Heart right ventricle (tissue), 16 donors: ENCODE data around the gene SVOPL. TPM values are rescaled to one million over a fixed set of nuclear protein-coding genes. Genes with fewer than 3 reads are reported as not detected.

Experiments used
- ATAC-seq, 8 donors: fragments of 200-7000 bp; cut with Tn5 transposase; one replicate each; pipeline ENCODE4 v1.9.1; 2020; ENCODE audit warnings: mild to moderate bottlenecking in 8 of 8, moderate library complexity in 8 of 8, moderate number of reproducible peaks in 1 of 8
- DNase-seq, 2 donors: peaks; one replicate each; pipeline ENCODE4 v3.0.0-alpha.2; 2020
- H3K27ac ChIP-seq, 10 donors: fragments of 200-600 bp; sonication (generic) in 2 of 10; one replicate each; pipeline versions ENCODE4 v1.5.0 to v1.8.0; 2020 to 2022; ENCODE audit warnings: mild to moderate bottlenecking in 3 of 10
- H3K27me3 ChIP-seq, 7 donors: fragments of 200-600 bp; one replicate each; pipeline ENCODE4 v1.8.0; 2021 to 2022; ENCODE audit warnings: mild to moderate bottlenecking in 2 of 7
- H3K36me3 ChIP-seq, 9 donors: fragments of 200-600 bp; sonication (generic) in 1 of 9; one replicate each; pipeline versions ENCODE4 v1.5.0 to v1.8.0; 2020 to 2022; ENCODE audit warnings: mild to moderate bottlenecking in 2 of 9
- H3K4me1 ChIP-seq, 9 donors: fragments of 200-600 bp; sonication (generic) in 1 of 9; one replicate each; pipeline versions ENCODE4 v1.5.0 to v1.8.0; 2020 to 2022; ENCODE audit warnings: mild to moderate bottlenecking in 4 of 9
- H3K4me3 ChIP-seq, 10 donors: fragments of 200-600 bp; sonication (generic) in 2 of 10; one replicate each; pipeline versions ENCODE4 v1.5.0 to v1.8.0; 2020 to 2022; ENCODE audit warnings: mild to moderate bottlenecking in 7 of 10, moderate library complexity in 2 of 10
- H3K9me3 ChIP-seq, 11 donors: fragments of 200-600 bp in 10 of 11; sonication (generic) in 2 of 11; one replicate each; pipeline versions ENCODE4 v1.5.0 to v1.8.0; 2013 to 2022; ENCODE audit warnings: mild to moderate bottlenecking in 2 of 11, control low read depth in 1 of 11, moderate library complexity in 1 of 11
- CTCF ChIP-seq, 9 donors: fragments of 200-600 bp; sonication (generic) in 2 of 9; IDR thresholded peaks; one replicate each; pipeline versions ENCODE4 v1.5.0 to v1.8.0; 2021 to 2022; ENCODE audit warnings: antibody characterized with exemption in 9 of 9, mild to moderate bottlenecking in 5 of 9, moderate library complexity in 1 of 9
- WGBS, 2 donors: extraction: QIAGEN DNeasy Blood & Tissue Kit; methylation state at CpG; one replicate each; pipeline ENCODE4 v1.1.7; 2013; ENCODE audit warnings: inconsistent platforms in 1 of 2; 5-methylcytosine and 5-hydroxymethylcytosine counted together
- intact Hi-C, 10 donors: fragments of 100-400 bp; cut with DNase I; formaldehyde crosslinking; loops; one replicate each; pipeline versions ENCODE4 v1.11.1 to v1.14.2; 2022
- polyA plus RNA-seq, 2 donors: library from polyadenylated mRNA; stranded (reverse); fragments of 200-250 nt; gene quantifications; one replicate each; pipeline ENCODE4 v1.2.3, GENCODE V29; 2013
- total RNA-seq, 10 donors: library from RNA; stranded (reverse); fragmentation: NEBNext Ultra II Directional in 3 of 10; extraction: Animal tissue kit (Norgen Biotek cat#: 25700) in 3 of 10; gene quantifications; one replicate each; pipeline versions ENCODE4 v1.2.1 to v1.2.4, GENCODE V29; 2021 to 2023
- donor health status: Arrhythmogenic right ventricular cardiomyopathy.
- donor health status: ischemic (EF 13 %, LVEDD 7.1; RV severe dilation, severe dysfunction).
- donor health status: healthy with polysubstance abuse.
- donor health status: DM: no; HTN: yes; CAD: no.
- donor health status: DM: no; HTN: no; CAD: no.
- donor health status: ischemic (EF 25% LVEDD 6.9; RV normal size, moderate dysfunction).
- donor health status: ischemic (EF 25% LVEDD 5.7; RV mildly dilated, moderate dysfunction).
- donor health status: healthy.
- donor health status: DM: yes; HTN: yes; CAD: no.
- donor health status: Ischemic cardiomyopathy.
- donor health status: ischemic (EF 35%, LVEDD 5.7; RV mildly dilated, moderate dysfunction).
- donor health status: nonischemic (EF 11% LVEDD 7.7; RV severe dilation, severe dysfunction).
- donor health status: DM: yes; HTN: yes; CAD: no.
- donor health status: PGD.
- donor health status: ischemic (EF 29% LVEDD 5.4; RV normal size, mild dysfunction).
- donor health status: nonischemic (EF 23%, LVEDD 6.1; RV moderate dilation, normal function).

SVOPL gene
- total and polyA plus RNA-seq, 12 donors, result not detected

GRCh38 chr7:138661069-138661635, 40.0 kb downstream of the SVOPL start:
- Histone ChIP-seq H3K27ac (no peak overlapping the region), H3K4me1 (peaks cover 0 to 6% (median 0%) of the 10 kb centered on the region in 9 donors), H3K4me3 (no peak overlapping the region), H3K36me3 (no peaks in the 10 kb centered on the region), H3K9me3 (no peaks in the 10 kb centered on the region), H3K27me3 (peaks cover 0 to 54% (median 33%) of the 10 kb centered on the region in 7 donors)
- 49 to 57% methylated on average over 9 of the region's 9 CpGs for WGBS, 2 donors
- DNase-seq (no peak), ATAC-seq (no peak)
- intact Hi-C loops, result no loop called here
- no peak for TF ChIP-seq CTCF (IDR thresholded peaks at IDR 0.05)

- intact Hi-C loops, result no loop called here
- Histone ChIP-seq H3K9me3 (peaks cover 0 to 15% (median 5%) of the 10 kb centered on the region in 11 donors), H3K27me3 (peaks cover 0 to 42% (median 18%) of the 10 kb centered on the region in 7 donors), H3K4me3 (no peak overlapping the region), H3K4me1 (no peaks in the 10 kb centered on the region), H3K27ac (no peak overlapping the region), H3K36me3 (no peaks in the 10 kb centered on the region)
- TF ChIP-seq CTCF (IDR thresholded peaks at IDR 0.05), result no peak
- 90% methylated on average over 4 of the region's 4 CpGs for WGBS, 2 donors
- DNase-seq, result no peak
- no peak for ATAC-seq
Observed at GRCh38 chr7:138658889-138659288, 42.3 kb downstream of the SVOPL start.

- intact Hi-C loops, result no loop called here
- ATAC-seq, result no peak
- H3K27ac ChIP-seq, result no peak overlapping the region
- no peak overlapping the region for H3K4me3 ChIP-seq
- DNase-seq, result no peak
- H3K27me3 ChIP-seq, result peaks cover 0 to 33% (median 16%) of the 10 kb centered on the region in 7 donors
- H3K4me1 ChIP-seq, result no peaks in the 10 kb centered on the region
- no peak for TF ChIP-seq CTCF (IDR thresholded peaks at IDR 0.05)
- 85 to 90% methylated on average over 4 of the region's 4 CpGs for WGBS, 2 donors
- no peaks in the 10 kb centered on the region for H3K36me3 ChIP-seq
- H3K9me3 ChIP-seq, result peaks cover 0 to 25% (median 5%) of the 10 kb centered on the region in 11 donors
Observed at GRCh38 chr7:138657854-138658386, 43.2 kb downstream of the SVOPL start.

GRCh38 chr7:138656952-138657351, 44.2 kb downstream of the SVOPL start:
- Histone ChIP-seq H3K27ac (no peak overlapping the region), H3K27me3 (peaks cover 0 to 25% (median 12%) of the 10 kb centered on the region in 7 donors), H3K4me1 (no peaks in the 10 kb centered on the region), H3K9me3 (peaks cover 0 to 28% (median 5%) of the 10 kb centered on the region in 11 donors), H3K36me3 (no peaks in the 10 kb centered on the region), H3K4me3 (no peak overlapping the region)
- TF ChIP-seq CTCF (IDR thresholded peaks at IDR 0.05), result no peak
- ATAC-seq, result no peak
- 91 to 94% methylated on average over 2 of the region's 2 CpGs for WGBS, 2 donors
- DNase-seq, result no peak
- intact Hi-C loops, result no loop called here
